Measurements from ENCODE around the gene ACSM6. TPM values are rescaled to one million over a fixed set of nuclear protein-coding genes. Genes with fewer than 3 reads are reported as not detected.

The ACSM6 gene
- total and polyA plus RNA-seq, 8 donors: 0.13 to 7.5 (median 0.68) TPM; not detected in 3

GRCh38 chr10:95254629-95255028 lies 60.6 kb downstream of the ACSM6 start:
- H3K36me3 ChIP-seq: peaks cover 0 to 50% (median 36%) of the 10 kb centered on the region in 4 donors
- no peaks in the 10 kb centered on the region for H3K9me3 ChIP-seq
- H3K27me3 ChIP-seq: no peaks in the 10 kb centered on the region
- TF ChIP-seq CTCF (IDR thresholded peaks at IDR 0.05) (no peak), POLR2A (IDR thresholded peaks at IDR 0.05) (no peak), EP300 (IDR thresholded peaks at IDR 0.05) (no peak), POLR2AphosphoS5 (IDR thresholded peaks at IDR 0.05) (no peak)
- intact Hi-C loops (cut with DNase I; ENCODE audit: low total_unique reads): no loop called here
- 68 to 80% (median 73%) methylated on average over 3 of the region's 3 CpGs for WGBS, 5 donors
- no peak overlapping the region for H3K4me3 ChIP-seq
- no peak overlapping the region for H3K27ac ChIP-seq
- no peak for DNase-seq
- peaks cover 0 to 27% (median 7%) of the 10 kb centered on the region in 4 donors for H3K4me1 ChIP-seq

GRCh38 chr10:95256268-95256667 lies 62.2 kb downstream of the ACSM6 start:
- Histone ChIP-seq H3K27ac (no peak overlapping the region), H3K9me3 (no peaks in the 10 kb centered on the region), H3K4me3 (no peak overlapping the region), H3K4me1 (peaks cover 11 to 32% (median 16%) of the 10 kb centered on the region in 4 donors), H3K36me3 (peaks cover 5 to 57% (median 46%) of the 10 kb centered on the region in 4 donors), H3K27me3 (no peaks in the 10 kb centered on the region)
- TF ChIP-seq CTCF (IDR thresholded peaks at IDR 0.05): no peak
- no peak for TF ChIP-seq POLR2AphosphoS5 (IDR thresholded peaks at IDR 0.05)
- no peak for TF ChIP-seq POLR2A (IDR thresholded peaks at IDR 0.05)
- TF ChIP-seq EP300 (IDR thresholded peaks at IDR 0.05): no peak
- DNase-seq: no peak
- 91 to 97% (median 93%) methylated on average over 1 of the region's 1 CpG for WGBS, 5 donors
- intact Hi-C loops (cut with DNase I; ENCODE audit: low total_unique reads): no loop called here

- Histone ChIP-seq H3K4me1 (peaks cover 14 to 36% (median 19%) of the 10 kb centered on the region in 4 donors), H3K27ac (no peak overlapping the region), H3K27me3 (no peaks in the 10 kb centered on the region), H3K9me3 (no peaks in the 10 kb centered on the region), H3K4me3 (no peak overlapping the region), H3K36me3 (peaks cover 9 to 60% (median 54%) of the 10 kb centered on the region in 4 donors)
- DNase-seq: no peak
- 91 to 95% (median 94%) methylated on average over 7 of the region's 7 CpGs for WGBS, 5 donors
- intact Hi-C loops (cut with DNase I; ENCODE audit: low total_unique reads): no loop called here
- TF ChIP-seq POLR2AphosphoS5 (IDR thresholded peaks at IDR 0.05): no peak
- TF ChIP-seq EP300 (IDR thresholded peaks at IDR 0.05): no peak
- TF ChIP-seq POLR2A (IDR thresholded peaks at IDR 0.05): no peak
- TF ChIP-seq CTCF (IDR thresholded peaks at IDR 0.05): no peak
Measured at GRCh38 chr10:95257849-95258248, 63.8 kb downstream of the ACSM6 start.

- H3K9me3 ChIP-seq: no peaks in the 10 kb centered on the region
- intact Hi-C loops (cut with DNase I; ENCODE audit: low total_unique reads): no loop called here
- TF ChIP-seq POLR2AphosphoS5 (IDR thresholded peaks at IDR 0.05): peak in 1 of 3 donors; percentile 34
- TF ChIP-seq POLR2A (IDR thresholded peaks at IDR 0.05): no peak
- H3K27ac ChIP-seq: peak overlapping the region; percentile 7 to 70 (median 46)
- 51 to 65% (median 54%) methylated on average over 3 of the region's 3 CpGs for WGBS, 5 donors
- no peak overlapping the region for H3K4me3 ChIP-seq
- H3K4me1 ChIP-seq: peaks cover 14 to 30% (median 22%) of the 10 kb centered on the region in 4 donors
- no peaks in the 10 kb centered on the region for H3K27me3 ChIP-seq
- H3K36me3 ChIP-seq: peaks cover 9 to 82% (median 73%) of the 10 kb centered on the region in 4 donors
- DNase-seq: peak in 1 of 2 donors; percentile 72
Measured at GRCh38 chr10:95260397-95260881, 66.4 kb downstream of the ACSM6 start.

GRCh38 chr10:95260909-95261552 lies 67.0 kb downstream of the ACSM6 start:
- Histone ChIP-seq H3K9me3 (no peaks in the 10 kb centered on the region), H3K4me3 (no peak overlapping the region), H3K27ac (peak overlapping the region; percentile 7 to 70 (median 46)), H3K27me3 (no peaks in the 10 kb centered on the region), H3K36me3 (peaks cover 9 to 82% (median 72%) of the 10 kb centered on the region in 4 donors), H3K4me1 (peaks cover 14 to 30% (median 23%) of the 10 kb centered on the region in 4 donors)
- TF ChIP-seq EP300 (IDR thresholded peaks at IDR 0.05) (no peak), CTCF (IDR thresholded peaks at IDR 0.05) (no peak), POLR2A (IDR thresholded peaks at IDR 0.05) (no peak), POLR2AphosphoS5 (IDR thresholded peaks at IDR 0.05) (no peak)
- WGBS, 5 donors: 69 to 83% (median 73%) methylated on average over 4 of the region's 4 CpGs
- intact Hi-C loops (cut with DNase I; ENCODE audit: low total_unique reads): no loop called here
- no peak for DNase-seq

Data from stomach (tissue), 9 donors.